ENCODE measurements around the gene APOBEC3G. TPM values are rescaled to one million over a fixed set of nuclear protein-coding genes. Genes with fewer than 3 reads are reported as not detected.
"Not testable (repeated sequence)": the region's sequence is repeated elsewhere in the genome, so short reads cannot be mapped to it uniquely, and the experiment has no call there.

Gene APOBEC3G
- total RNA-seq, 1 experiment from 2014 or later, result 14.0 TPM

DNA sequence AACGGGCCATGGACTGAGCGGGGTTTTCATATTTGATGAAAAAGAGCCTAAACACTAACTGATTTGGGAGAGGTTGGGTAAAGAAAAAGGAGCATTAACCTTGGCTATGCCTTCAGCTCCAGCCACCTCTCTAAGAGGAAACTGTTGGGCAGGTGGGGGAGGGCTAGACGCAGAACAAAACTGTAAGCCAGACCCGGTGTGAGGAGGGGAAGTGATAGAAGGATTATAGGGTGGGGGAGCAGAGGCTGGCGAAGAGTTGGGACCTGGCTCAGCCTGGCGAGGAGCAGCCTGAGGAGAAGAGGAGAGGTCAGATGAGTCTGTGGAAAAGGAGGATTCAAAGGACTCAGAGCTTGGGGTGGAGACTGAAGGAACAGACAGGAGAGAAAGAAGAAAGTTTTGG lies 15.8 kb upstream of the APOBEC3G start:
- in situ Hi-C loops (cut with HindIII; ENCODE audit: low pct_unique_long_range_greater_than_20kb, low sequenced_read_pairs); DNase-seq (ENCODE audit: low read depth, low spot score): not testable (repeated sequence)

DNA sequence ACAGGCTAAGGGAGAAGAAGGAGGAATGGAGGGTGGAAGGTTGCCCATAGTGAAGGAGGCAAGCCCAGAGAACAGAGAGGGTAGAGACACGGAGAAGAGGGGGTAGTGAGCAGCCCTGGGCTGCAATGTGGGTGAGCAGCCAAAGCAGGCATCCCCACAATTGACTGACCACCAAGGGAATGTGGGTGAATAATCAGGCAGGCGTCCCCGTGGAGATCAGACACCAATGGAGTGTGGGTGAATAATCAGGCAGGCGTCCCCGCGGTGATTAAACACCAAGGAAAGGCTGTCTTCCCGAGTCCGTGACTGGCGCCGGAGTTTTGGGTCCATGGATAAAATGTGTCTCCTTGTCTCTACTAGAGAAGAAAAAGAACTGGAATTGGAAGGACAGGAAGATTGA lies 15.1 kb upstream of the APOBEC3G start:
- DNase-seq (ENCODE audit: low read depth, low spot score); in situ Hi-C loops (cut with HindIII; ENCODE audit: low pct_unique_long_range_greater_than_20kb, low sequenced_read_pairs): not testable (repeated sequence)

DNA sequence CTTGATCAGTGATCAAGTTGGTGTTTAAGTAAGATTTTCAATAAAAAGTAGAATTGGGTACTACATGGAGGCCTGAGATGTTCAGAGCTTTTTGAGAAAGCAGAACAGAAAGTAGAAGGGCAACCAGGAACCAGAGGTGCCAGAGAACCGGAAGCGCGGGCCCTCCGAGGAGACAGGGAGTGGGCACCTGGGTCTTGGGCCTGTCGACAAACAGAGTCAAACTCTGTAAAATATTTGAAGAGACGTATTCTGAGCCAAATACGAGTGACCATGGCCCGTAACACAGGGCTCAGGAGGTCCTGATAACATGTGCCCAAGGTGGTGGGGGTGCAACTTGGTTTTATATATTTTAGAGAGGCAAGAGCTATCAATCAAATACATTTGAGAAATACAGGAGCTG lies 13.2 kb upstream of the APOBEC3G start:
- DNase-seq (ENCODE audit: low read depth, low spot score); in situ Hi-C loops (cut with HindIII; ENCODE audit: low pct_unique_long_range_greater_than_20kb, low sequenced_read_pairs): not testable (repeated sequence)

DNA sequence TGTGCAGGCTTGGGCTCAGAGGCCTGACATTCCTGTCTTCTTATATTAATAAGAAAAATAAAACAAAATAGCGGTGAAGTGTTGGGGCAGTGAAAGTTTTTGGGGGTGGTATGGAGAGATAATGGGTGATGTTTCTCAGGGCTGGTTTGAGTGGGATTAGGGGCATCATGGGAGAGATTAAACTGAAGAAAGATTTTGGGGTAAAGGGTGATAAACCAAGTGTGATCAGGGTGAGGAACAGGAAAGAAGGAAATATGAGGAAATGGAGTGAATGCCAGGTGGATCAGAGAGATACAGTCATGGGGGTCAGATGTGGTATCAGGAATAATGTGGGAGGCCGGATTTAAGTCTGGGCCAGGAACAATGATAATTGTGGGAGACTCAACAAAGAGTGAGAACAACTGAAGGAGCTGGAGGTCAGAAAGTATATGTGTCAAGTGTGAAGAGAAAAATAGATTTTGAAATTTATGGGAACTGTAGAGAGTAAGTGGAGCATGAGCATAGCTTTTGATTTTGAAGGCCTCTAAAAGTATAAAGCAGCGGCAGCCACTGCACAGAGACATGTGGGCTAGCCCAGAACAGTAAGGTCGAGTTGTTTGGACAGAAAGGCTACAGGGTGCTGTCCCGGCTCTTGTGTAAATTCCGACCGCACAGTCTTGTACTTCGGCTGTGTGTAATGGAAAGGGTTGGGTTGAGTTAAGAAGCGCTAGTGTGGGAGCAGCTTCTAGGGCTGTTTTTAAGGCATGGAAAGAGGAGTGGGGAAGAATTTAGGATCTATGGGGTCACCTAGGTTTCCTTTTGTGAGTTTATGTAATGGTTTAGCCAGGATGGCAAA lies 10.4 kb upstream of the APOBEC3G start:
- in situ Hi-C loops (cut with HindIII; ENCODE audit: low pct_unique_long_range_greater_than_20kb, low sequenced_read_pairs); DNase-seq (ENCODE audit: low read depth, low spot score): not testable (repeated sequence)

DNA sequence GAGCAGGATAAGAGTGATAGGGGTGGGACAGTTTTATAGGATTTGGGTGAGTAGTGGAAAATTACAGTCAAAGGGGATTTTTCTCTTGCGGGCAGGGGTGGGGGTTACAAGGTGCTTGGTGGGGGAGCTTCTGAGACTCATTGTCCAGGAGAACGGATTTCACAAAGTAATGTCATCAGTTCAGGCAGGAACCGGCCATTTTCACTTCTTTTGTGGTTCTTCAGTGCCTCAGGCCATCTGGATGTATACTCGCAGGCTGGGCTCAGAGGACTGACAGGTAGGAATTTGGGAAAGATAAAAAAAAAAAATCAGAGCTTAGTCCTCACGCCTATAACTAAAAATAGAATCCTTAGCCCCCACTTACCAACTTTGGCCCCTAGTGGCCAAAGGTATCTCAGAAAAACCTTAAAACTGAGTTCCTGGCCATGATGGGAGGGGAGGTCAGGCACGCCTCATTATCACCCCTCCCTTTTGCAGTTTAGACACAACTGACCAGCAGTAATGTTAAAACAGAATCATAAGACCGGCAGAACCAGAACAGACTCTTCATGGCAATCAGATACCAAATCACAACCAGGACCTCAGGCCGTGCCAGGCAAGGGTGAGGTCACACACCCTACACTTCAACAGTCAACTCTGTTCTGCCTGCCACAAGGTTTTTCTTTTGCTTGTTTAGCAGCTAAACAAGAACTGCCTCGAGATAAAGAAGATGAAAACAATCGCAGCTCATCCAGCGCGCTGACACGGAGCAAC lies 8.9 kb upstream of the APOBEC3G start:
- in situ Hi-C loops (cut with HindIII; ENCODE audit: low pct_unique_long_range_greater_than_20kb, low sequenced_read_pairs), result no loop called here
- DNase-seq (ENCODE audit: low read depth, low spot score), result no peak

DNA sequence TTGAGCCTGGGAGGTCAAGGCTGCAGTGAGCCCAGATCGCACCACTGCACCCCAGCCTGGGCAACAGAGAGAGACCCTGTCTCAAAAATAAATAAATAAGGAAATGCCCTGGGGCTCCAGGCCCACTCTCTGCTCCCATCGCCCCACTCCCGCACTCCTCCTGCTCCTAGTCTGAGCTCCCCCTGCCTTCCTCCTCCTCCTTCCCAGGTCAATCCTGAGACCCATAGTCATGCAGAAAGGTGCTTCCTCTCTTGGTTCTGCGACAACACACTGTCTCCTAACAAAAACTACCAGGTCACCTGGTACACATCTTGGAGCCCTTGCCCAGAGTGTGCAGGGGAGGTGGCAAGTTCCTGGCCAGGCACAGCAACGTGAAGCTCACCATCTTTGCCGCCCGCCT lies 6.9 kb upstream of the APOBEC3G start:
- no peak for DNase-seq (ENCODE audit: low read depth, low spot score)
- in situ Hi-C loops (cut with HindIII; ENCODE audit: low pct_unique_long_range_greater_than_20kb, low sequenced_read_pairs), result no loop called here

DNA sequence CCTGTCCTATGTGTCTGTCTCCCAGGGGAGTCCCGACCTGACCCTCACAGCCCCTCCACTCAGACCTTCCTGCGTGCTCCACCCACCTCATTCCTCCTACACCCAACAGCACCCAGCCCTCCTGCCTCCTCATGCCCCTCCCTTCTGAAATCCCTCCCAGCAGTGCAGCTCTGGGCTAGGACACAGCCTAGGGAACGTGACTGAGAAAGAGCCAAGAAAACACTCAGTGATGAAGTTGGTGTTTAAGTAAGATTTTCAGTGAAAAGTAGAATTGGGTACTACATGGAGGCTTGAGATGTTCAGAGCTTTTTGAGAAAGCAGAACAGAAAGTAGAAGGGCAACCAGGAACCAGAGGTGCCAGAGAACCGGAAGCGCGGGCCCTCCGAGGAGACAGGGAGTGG lies 4.5 kb upstream of the APOBEC3G start:
- DNase-seq (ENCODE audit: low read depth, low spot score); in situ Hi-C loops (cut with HindIII; ENCODE audit: low pct_unique_long_range_greater_than_20kb, low sequenced_read_pairs): not testable (repeated sequence)

DNA sequence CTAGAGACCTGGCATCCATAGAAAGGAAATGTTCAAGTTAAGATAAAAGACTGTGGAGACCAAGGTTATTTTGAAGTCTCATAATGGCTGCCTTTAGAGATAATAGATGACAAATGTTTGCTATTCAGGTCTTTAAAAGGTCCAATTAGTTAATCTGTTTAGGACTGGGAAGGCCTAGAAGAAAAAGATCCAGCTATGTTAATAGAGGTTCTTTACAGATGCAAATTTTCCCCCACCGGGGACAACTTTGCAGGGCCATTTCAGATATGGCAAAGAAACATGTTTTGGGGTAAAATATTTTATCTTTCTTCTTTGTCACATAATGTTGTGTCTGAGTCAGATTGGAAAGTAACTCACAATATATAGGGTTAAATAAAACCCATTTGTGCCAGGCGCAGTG lies 3.1 kb upstream of the APOBEC3G start:
- no peak for DNase-seq (ENCODE audit: low read depth, low spot score)
- in situ Hi-C loops (cut with HindIII; ENCODE audit: low pct_unique_long_range_greater_than_20kb, low sequenced_read_pairs), result no loop called here

DNA sequence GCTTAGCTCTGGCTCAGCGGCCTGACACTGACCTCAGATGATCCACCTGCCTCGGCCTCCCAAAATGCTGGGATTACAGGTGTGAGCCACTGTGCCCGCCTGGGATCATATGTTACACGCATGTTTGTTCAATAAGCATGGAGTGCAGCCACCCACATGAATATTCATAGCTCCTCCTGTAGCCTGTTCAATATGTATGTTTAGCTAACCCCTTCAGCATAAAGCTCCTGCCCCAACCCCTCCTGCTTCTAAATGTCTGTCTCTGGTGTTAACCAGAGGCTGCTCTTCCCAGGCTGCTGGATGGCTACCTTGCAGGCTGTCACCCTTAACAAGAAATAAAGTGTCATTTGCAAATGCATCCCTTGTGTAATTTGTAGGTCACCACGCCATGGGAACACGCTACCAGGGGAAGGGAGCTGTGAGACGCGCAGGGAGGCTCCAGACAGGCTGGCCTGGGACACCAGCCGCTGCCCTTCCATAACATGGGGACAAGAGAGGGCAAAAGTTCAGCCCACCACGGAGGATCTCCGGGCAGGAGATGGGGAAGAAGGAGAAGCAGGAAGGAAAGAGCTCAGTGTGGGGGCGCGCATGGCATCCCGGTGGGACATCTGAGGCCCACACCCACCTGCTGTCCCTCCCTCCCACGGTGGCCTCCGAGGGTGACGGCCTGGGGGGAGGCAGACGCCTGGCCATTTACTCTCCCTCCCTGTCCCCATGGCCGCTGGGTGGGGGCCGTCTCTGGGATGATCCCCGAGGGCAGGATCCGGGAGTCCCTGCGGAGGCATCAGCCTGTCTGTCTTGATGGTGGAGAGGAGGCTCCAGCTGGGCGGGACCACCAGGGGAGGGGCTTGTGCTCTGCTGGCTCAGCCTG lies 685 bp upstream of the APOBEC3G start:
- not testable (repeated sequence) for DNase-seq (ENCODE audit: low read depth, low spot score)

DNA sequence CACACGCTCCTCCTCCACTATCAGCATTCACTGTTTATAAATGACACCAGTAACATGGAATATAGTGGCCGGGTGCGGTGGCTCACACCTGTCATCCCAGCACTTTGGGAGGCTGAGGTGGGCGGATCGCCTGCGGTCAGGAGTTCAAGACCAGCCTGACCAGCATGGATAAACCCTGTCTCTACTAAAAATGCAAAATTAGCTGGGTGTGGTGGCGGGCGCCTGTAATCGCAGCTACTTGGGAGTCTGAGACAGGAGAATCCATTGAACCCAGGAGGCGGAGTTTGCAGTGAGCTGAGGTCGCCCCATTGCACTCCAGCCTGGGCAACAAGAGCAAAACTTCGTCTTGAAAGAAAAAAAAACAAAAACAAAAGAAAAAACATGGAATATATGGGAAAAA lies 837 bp downstream of the APOBEC3G start:
- DNase-seq (ENCODE audit: low read depth, low spot score); in situ Hi-C loops (cut with HindIII; ENCODE audit: low pct_unique_long_range_greater_than_20kb, low sequenced_read_pairs): not testable (repeated sequence)

More for the DNA sequence above, 685 bp upstream of the APOBEC3G start:
- in situ Hi-C loops (cut with HindIII; ENCODE audit: low pct_unique_long_range_greater_than_20kb, low sequenced_read_pairs), result not testable (repeated sequence)

DNA sequence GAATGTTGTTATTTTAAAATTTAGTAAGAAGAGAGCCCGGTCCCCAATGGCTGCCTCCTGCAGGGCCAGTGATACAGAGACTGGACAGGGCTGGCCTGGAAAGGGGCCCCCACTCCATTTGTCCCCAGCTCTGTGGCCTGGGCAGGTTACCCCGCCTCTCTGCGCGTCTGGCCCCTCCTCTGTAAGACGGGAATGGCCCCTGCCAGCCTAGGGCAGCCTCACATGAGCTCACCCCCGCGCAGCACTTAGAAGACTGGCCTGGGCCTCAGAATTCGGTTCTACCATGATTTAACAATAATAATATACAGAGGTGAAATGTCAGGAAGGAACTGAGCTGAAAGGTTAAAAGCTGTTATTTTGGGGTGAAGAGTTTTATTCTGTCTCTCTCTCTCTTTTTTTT lies 1.3 kb downstream of the APOBEC3G start:
- no peak for DNase-seq (ENCODE audit: low read depth, low spot score)
- in situ Hi-C loops (cut with HindIII; ENCODE audit: low pct_unique_long_range_greater_than_20kb, low sequenced_read_pairs), result no loop called here

DNA sequence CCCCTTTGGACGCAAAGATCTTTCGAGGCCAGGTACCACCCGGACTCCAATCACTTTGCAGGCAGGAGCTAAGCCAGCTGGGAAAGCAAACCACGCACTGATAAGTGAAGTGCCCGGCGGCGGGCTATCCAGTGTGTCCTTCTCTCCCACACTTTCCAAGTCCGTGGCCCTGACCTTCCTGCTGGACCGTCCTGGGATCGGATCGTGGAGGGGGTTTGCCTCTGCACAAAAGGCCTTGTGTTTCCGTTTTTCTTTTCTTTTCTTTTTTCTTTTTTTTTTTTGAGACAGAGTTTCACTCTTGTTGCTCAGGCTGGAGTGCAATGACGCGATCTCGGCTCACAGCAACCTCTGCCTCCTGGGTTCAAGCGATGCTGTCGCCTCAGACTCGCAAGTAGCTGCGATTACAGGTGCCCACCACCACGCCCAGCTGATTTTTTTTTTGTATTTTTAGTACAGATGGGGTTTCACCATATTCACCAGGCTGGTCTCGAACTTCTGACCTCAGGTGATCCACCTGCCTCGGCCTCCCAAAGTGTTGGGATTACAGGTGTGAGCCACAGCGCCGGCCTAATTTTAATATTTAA lies 2.1 kb downstream of the APOBEC3G start:
- DNase-seq (ENCODE audit: low read depth, low spot score); in situ Hi-C loops (cut with HindIII; ENCODE audit: low pct_unique_long_range_greater_than_20kb, low sequenced_read_pairs): not testable (repeated sequence)

DNA sequence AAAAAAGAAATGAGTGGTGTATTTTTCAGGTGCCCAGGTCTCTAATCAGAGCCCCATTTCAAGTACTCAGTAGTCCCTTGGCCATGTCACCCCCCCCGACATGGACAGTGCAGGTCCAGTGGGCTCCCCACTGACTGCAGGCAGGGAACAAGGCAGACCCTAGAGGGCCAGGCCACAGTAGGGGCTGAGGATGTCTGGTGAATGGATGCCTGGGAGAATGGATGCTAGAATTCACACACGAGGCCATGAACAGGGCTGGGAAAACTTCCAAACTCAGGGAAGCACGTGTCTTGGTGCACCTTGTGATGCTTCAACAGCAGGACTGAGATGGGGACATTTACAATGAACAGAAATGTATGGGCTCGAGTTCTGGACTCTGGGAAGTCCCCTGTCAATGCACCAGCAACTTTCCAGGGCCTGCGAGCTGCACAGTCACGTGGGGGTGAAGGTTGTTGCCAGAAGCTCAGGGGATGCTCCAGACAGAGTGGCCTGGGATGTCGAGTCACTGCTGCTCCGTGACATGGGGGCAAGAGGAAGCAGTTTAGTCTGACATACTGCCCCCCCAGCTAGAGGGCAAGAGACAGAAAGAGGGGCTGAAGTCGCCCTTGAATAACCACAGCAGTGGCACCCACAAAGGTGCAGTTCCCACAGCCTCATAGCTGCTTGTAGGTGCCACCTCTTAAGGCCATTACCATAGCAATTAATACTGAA lies 3.1 kb downstream of the APOBEC3G start:
- DNase-seq (ENCODE audit: low read depth, low spot score), result no peak
- in situ Hi-C loops (cut with HindIII; ENCODE audit: low pct_unique_long_range_greater_than_20kb, low sequenced_read_pairs), result no loop called here

DNA sequence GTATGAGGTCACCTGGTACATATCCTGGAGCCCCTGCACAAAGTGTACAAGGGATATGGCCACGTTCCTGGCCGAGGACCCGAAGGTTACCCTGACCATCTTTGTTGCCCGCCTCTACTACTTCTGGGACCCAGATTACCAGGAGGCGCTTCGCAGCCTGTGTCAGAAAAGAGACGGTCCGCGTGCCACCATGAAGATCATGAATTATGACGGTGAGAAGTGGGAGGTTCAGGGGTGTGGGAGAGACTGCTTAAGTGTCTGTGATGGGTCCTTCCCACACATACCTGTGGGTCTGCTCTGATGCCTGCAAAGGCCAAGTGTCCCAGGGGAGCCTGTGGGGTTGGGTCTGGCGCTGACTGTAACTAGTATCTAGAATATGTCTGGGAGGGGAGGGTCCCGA lies 3.9 kb downstream of the APOBEC3G start:
- in situ Hi-C loops (cut with HindIII; ENCODE audit: low pct_unique_long_range_greater_than_20kb, low sequenced_read_pairs), result no loop called here
- DNase-seq (ENCODE audit: low read depth, low spot score), result no peak

DNA sequence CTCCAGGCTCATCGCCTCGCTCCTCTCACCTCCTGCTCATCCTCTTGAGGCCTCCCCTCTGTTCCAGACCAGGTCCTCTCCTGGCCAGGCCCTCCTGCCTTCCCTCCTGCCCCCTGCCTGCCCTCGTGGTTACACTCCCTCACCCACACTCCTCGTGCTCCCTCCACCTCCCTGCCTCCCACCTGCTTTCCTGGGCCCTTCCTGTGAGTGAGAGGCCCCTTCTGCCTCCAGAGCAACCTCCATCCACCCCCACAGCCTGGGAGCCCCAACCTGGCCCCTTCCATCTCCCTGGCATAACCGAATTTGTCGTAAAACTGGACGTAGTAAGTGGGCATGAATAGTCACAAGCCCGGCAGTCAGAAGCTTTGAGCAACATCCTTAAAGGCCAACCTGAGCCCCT lies 4.5 kb downstream of the APOBEC3G start:
- DNase-seq (ENCODE audit: low read depth, low spot score), result no peak
- in situ Hi-C loops (cut with HindIII; ENCODE audit: low pct_unique_long_range_greater_than_20kb, low sequenced_read_pairs), result no loop called here

DNA sequence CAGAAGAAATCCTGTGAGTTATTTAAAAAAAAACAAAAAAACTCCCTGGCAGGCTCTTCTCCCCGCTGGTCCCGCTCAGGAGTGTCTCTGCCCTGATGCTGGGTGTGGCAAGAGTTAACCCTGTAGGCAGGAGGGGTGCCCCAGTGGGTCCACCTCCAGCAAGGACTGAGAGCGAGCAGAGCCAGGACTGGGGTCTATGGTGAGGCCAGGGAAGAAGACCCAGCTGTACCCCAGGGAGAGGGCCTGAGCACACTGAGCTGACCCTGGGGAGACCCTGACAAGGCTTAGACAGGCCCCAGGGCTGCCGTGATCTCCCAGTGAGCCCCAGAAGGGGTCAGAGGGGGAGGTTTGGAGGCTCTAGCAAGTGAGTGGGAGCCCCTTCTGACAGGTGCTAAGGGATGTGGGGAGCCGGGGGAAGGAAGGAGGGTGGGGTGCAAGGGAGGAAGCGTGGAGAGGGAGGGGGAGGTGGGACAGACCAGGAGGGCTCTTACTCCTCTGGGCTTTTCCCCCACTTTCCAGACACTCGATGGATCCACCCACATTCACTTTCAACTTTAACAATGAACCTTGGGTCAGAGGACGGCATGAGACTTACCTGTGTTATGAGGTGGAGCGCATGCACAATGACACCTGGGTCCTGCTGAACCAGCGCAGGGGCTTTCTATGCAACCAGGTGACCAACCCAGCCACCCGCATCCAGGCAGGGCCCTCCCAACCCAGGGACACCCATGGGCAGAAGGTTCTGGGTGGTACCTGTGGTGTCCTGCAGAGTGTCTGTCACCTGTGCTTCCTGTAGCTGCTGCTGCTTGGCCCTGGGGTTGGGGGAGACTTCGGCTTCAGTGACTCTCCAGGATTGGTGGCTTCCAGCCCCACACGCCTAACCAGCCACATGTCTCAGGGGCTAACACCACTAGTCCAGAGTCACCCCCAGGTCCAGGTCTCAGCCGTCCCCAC lies 6.4 kb downstream of the APOBEC3G start:
- no peak for DNase-seq (ENCODE audit: low read depth, low spot score)
- in situ Hi-C loops (cut with HindIII; ENCODE audit: low pct_unique_long_range_greater_than_20kb, low sequenced_read_pairs), result no loop called here

All from SK-MEL-5 (cell line).